HG02973 (cell line): ENCODE measurements around the gene IRS1.
A peak's percentile ranks its signal among the peaks of the same experiment; 100 is the strongest.

Experiments
- ATAC-seq: cut with Tn5 transposase; IDR thresholded peaks from one replicate; pipeline ENCODE4 v1.9.1; 2021; ENCODE audit warnings: moderate library complexity; ENCODE audit not compliant: unreplicated experiment

IRS1 gene

GRCh38 chr2:226818930-226819329, 19.3 kb upstream of the IRS1 start:
- no peak for ATAC-seq

GRCh38 chr2:226813148-226813701, 13.6 kb upstream of the IRS1 start:
- no peak for ATAC-seq

- ATAC-seq = no peak
These were observed 3.8 kb upstream of the IRS1 start for GRCh38 chr2:226803410-226803809.

GRCh38 chr2:226802573-226802972, 3.0 kb upstream of the IRS1 start:
- no peak for ATAC-seq

GRCh38 chr2:226800941-226801784, 1.5 kb upstream of the IRS1 start:
- peak; percentile 81 for ATAC-seq

- ATAC-seq = no peak
These were observed 638 bp upstream of the IRS1 start for GRCh38 chr2:226799976-226800940.

- peak; percentile 15 for ATAC-seq
These were observed 1.0 kb downstream of the IRS1 start for GRCh38 chr2:226798422-226799210.

- ATAC-seq = no peak
These were observed 1.6 kb downstream of the IRS1 start for GRCh38 chr2:226797989-226798421.

- no peak for ATAC-seq
These were observed 2.2 kb downstream of the IRS1 start for GRCh38 chr2:226797289-226797988.

- no peak for ATAC-seq
These were observed 2.8 kb downstream of the IRS1 start for GRCh38 chr2:226796840-226797288.

GRCh38 chr2:226796012-226796839, 3.4 kb downstream of the IRS1 start:
- ATAC-seq = no peak

- ATAC-seq = no peak
These were observed 4.2 kb downstream of the IRS1 start for GRCh38 chr2:226795281-226796011.

GRCh38 chr2:226794751-226795171, 4.9 kb downstream of the IRS1 start:
- ATAC-seq = no peak

GRCh38 chr2:226794196-226794661, 5.4 kb downstream of the IRS1 start:
- no peak for ATAC-seq

- no peak for ATAC-seq
These were observed 6.0 kb downstream of the IRS1 start for GRCh38 chr2:226793646-226794045.

- no peak for ATAC-seq
These were observed 7.3 kb downstream of the IRS1 start for GRCh38 chr2:226792155-226792881.

- ATAC-seq = peak; percentile 99
These were observed 8.0 kb downstream of the IRS1 start for GRCh38 chr2:226791487-226792081.
